Left lung (tissue), 10 donors: ENCODE results near the gene FZD10. TPM values are rescaled to one million over a fixed set of nuclear protein-coding genes. Genes with fewer than 3 reads are reported as not detected.
A peak's percentile ranks its signal among the peaks of the same experiment; 100 is the strongest.

ENCODE experiments used
- ATAC-seq: fragments of 200-7000 bp; cut with Tn5 transposase; one replicate; pipeline ENCODE4 v1.9.1; 2020; ENCODE audit warnings: moderate library complexity
- DNase-seq, 4 donors: peaks; one replicate each; pipeline ENCODE4 v3.0.0-alpha.2; 2013 to 2020
- H3K27ac ChIP-seq, 2 donors: fragments of 200-600 bp; sonication (generic) in 1 of 2; one replicate each; pipeline versions ENCODE4 v1.5.0 to v1.8.0; 2020 to 2021
- H3K27me3 ChIP-seq, 2 donors: fragments of 200-600 bp; sonication (generic) in 1 of 2; one replicate each; pipeline versions ENCODE4 v1.5.0 to v1.8.0; 2020 to 2021
- H3K36me3 ChIP-seq, 2 donors: fragments of 200-600 bp; sonication (generic) in 1 of 2; one replicate each; pipeline versions ENCODE4 v1.5.0 to v1.8.0; 2020 to 2021
- H3K4me1 ChIP-seq, 2 donors: fragments of 200-600 bp; one replicate each; pipeline ENCODE4 v1.8.0; 2021
- H3K4me3 ChIP-seq, 2 donors: fragments of 200-600 bp; sonication (generic) in 1 of 2; one replicate each; pipeline versions ENCODE4 v1.5.0 to v1.8.0; 2020 to 2021; ENCODE audit warnings: mild to moderate bottlenecking in 1 of 2
- H3K9me3 ChIP-seq, 2 donors: fragments of 200-600 bp; sonication (generic) in 1 of 2; one replicate each; pipeline versions ENCODE4 v1.5.0 to v1.8.0; 2020 to 2021
- intact Hi-C, 2 donors: fragments of 100-400 bp; cut with DNase I; formaldehyde crosslinking; loops; one replicate each; pipeline versions ENCODE4 v1.11.2 to v1.14.2; 2022
- polyA plus RNA-seq, 6 donors: library from polyadenylated mRNA; unstranded; fragments of 120-200 nt; gene quantifications; one replicate each; pipeline ENCODE4 v1.2.1, GENCODE V29; 2013; ENCODE audit not compliant: insufficient read length in 6 of 6
- total RNA-seq, 2 donors: library from RNA; stranded (reverse); fragmentation: NEBNext Ultra II Directional; extraction: Animal tissue kit (Norgen Biotek cat#: 25700); gene quantifications; one replicate each; pipeline ENCODE4 v1.2.1, GENCODE V29; 2021
- TF ChIP-seq, protein P1 (sequence below), 2 donors: fragments of 200-600 bp; sonication (generic) in 1 of 2; IDR thresholded peaks; one replicate each; pipeline versions ENCODE4 v1.5.0 to v1.8.0; 2021; ENCODE audit warnings: antibody characterized with exemption in 2 of 2
- donor health status: DM: no; HTN: yes; CAD: no.
- donor health status: DM: no; HTN: no; CAD: no.

FZD10 gene
- total and polyA plus RNA-seq, 8 donors, result 0.58 to 1.2 (median 0.89) TPM

DNA sequence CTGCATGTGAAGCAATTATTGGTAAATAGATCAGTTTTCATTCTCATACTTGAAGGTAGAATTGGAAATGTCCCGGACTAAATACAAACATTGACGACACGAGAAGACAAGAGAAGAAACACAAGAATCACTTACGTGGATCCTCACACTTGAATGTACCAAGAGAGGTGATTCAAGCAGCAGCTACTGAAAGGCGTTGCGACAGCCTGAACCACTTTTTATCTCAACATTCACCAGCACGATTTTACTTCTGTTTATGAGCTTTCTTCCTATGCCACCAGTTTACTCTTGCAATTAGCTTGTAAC is 3.6 kb upstream of the FZD10 start:
- H3K4me3 ChIP-seq, result no peak overlapping the region
- DNase-seq (no peak), ATAC-seq (no peak)
- peaks cover 6 to 15% of the 10 kb centered on the region in 2 donors for H3K4me1 ChIP-seq
- peaks cover 45 to 90% of the 10 kb centered on the region in 2 donors for H3K27me3 ChIP-seq
- intact Hi-C loops, result no loop called here
- no peak overlapping the region for H3K27ac ChIP-seq
- TF ChIP-seq, protein P1, sequence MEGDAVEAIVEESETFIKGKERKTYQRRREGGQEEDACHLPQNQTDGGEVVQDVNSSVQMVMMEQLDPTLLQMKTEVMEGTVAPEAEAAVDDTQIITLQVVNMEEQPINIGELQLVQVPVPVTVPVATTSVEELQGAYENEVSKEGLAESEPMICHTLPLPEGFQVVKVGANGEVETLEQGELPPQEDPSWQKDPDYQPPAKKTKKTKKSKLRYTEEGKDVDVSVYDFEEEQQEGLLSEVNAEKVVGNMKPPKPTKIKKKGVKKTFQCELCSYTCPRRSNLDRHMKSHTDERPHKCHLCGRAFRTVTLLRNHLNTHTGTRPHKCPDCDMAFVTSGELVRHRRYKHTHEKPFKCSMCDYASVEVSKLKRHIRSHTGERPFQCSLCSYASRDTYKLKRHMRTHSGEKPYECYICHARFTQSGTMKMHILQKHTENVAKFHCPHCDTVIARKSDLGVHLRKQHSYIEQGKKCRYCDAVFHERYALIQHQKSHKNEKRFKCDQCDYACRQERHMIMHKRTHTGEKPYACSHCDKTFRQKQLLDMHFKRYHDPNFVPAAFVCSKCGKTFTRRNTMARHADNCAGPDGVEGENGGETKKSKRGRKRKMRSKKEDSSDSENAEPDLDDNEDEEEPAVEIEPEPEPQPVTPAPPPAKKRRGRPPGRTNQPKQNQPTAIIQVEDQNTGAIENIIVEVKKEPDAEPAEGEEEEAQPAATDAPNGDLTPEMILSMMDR (IDR thresholded peaks at IDR 0.05), result no peak
- no peaks in the 10 kb centered on the region for H3K36me3 ChIP-seq
- no peaks in the 10 kb centered on the region for H3K9me3 ChIP-seq

DNA sequence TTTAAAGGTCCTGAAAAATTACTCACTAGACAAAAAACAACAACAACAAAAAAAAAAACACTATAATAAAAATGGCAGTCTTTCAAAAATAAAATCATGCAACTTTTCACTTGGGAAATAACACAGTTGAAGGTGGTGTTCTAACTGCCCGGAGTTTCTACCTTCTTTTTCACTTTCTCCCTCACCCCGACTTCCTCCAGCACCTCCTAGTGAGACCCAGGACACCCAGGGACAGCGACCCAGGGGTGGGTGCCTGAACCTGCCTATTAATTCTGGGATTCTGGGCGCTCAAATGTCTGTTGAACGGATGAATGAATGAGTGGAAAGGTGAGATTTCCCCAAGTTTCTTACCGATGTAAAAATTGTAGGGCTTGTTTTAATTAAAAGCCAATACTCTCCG is 2.0 kb upstream of the FZD10 start:
- TF ChIP-seq, protein P1 (IDR thresholded peaks at IDR 0.05), result no peak
- H3K27me3 ChIP-seq, result peaks cover 58 to 96% of the 10 kb centered on the region in 2 donors

DNA sequence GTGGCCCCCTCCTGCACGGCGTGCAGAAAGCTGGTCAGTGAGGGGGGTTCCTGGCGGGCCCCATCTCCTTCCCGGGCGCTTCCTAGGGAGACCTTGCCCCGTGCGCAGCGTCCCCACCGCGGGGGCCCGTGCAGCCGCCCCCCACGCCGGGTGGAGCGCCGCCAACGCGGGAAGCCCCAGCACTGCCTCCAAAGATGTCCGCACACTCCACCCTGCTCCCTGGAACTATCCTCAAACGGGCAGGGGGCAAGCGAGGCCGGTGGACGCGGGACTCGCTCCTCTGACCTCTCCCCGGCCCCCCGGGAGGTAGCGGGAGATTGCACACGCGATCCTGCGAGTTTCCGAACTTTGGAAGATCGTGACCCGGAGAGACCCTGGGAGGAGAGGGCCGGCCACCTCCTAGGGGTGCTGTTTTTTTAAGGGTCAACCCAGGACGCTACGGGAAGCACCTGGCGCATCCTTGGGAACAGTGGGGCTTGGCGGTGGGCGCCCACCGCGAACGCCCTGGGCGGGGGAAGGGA is 1.5 kb upstream of the FZD10 start:
- peaks cover 58 to 96% of the 10 kb centered on the region in 2 donors for H3K27me3 ChIP-seq
- H3K36me3 ChIP-seq, result no peaks in the 10 kb centered on the region

More for the DNA sequence above, 2.0 kb upstream of the FZD10 start:
- no peak for DNase-seq
- Histone ChIP-seq H3K36me3 (no peaks in the 10 kb centered on the region), H3K27ac (no peak overlapping the region), H3K9me3 (no peaks in the 10 kb centered on the region), H3K4me3 (peak overlapping the region in 1 of 2 donors; percentile 37), H3K4me1 (peaks cover 6 to 15% of the 10 kb centered on the region in 2 donors)
- no peak for ATAC-seq
- intact Hi-C loops, result no loop called here

DNA sequence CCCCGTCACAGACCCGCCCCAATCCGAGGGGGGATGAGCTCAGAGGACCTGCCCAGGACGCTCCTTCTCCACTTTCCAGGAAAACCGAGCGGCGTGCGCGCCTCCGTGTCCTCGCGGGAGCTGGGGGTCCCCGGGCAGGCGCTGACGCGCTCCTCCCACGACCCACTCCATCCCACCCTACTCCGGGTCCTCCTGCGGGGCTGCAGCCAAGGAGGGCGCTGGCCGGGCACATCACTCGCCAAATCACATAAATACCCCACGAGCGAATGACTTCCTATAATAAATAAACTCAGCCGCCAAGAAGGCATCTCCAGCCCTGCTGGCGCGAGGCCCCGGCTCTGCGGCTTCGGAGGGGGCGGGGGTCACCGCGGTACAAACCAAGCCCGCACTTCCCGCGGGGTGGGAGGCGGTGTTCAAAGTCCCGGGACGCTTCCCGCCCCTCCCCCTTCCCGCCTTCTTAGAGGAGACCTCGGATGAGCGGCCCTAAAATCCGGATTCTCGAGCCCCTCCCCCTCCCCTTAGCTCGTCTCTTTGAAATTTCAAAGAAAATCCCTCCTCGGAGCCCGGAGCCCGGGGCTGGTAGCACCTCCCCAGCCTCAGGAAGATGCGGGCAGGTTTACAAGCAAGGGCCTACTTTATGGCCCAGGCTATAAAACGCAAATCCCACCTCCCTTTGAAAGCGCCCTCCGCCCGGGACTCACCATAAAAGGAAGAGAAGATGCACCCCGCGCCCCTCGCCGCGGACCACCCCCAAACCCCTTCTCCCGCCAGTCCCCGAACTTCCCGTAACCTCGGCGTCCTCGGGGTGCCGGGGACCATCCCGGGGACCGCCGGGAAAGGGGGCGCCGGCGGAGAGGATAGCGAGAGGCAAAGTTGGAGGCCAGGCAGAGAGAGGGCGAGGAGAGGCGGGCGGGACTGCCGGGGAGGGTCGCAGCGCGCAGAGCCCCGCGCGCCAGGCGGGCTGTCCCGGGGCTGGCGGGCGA is 712 bp upstream of the FZD10 start:
- Histone ChIP-seq H3K9me3 (no peaks in the 10 kb centered on the region), H3K27me3 (peaks cover 58 to 96% of the 10 kb centered on the region in 2 donors), H3K27ac (no peak overlapping the region), H3K36me3 (no peaks in the 10 kb centered on the region), H3K4me1 (peaks cover 6 to 15% of the 10 kb centered on the region in 2 donors), H3K4me3 (peak overlapping the region; percentile 24 to 37)
- TF ChIP-seq, protein P1 (IDR thresholded peaks at IDR 0.05), result no peak
- intact Hi-C loops, result no loop called here
- peak; percentile 56 for ATAC-seq
- DNase-seq, result peak in 3 of 4 donors; percentile 29 to 78 (median 69)

More for the DNA sequence above, 1.5 kb upstream of the FZD10 start:
- no peak for DNase-seq
- no peaks in the 10 kb centered on the region for H3K9me3 ChIP-seq
- peak overlapping the region in 1 of 2 donors; percentile 37 for H3K4me3 ChIP-seq
- no peak for ATAC-seq
- H3K4me1 ChIP-seq, result peaks cover 6 to 15% of the 10 kb centered on the region in 2 donors
- TF ChIP-seq, protein P1 (IDR thresholded peaks at IDR 0.05), result no peak
- no peak overlapping the region for H3K27ac ChIP-seq
- intact Hi-C loops, result no loop called here
